HUES6 (cell line): ENCODE results near the gene LRRC17.

ENCODE experiments used
- H3K27ac ChIP-seq: 2 replicates; pipeline ENCODE4 v1.7.0; 2013; ENCODE audit warnings: low read depth, mild to moderate bottlenecking, low read length, inconsistent platforms
- H3K27me3 ChIP-seq: 2 replicates; pipeline ENCODE4 v1.6.1; 2013; ENCODE audit warnings: low read length; ENCODE audit not compliant: control insufficient read depth, insufficient read depth
- H3K36me3 ChIP-seq: 2 replicates; pipeline ENCODE4 v1.6.1; 2013; ENCODE audit warnings: low read length; ENCODE audit not compliant: control insufficient read depth, insufficient read depth
- H3K4me1 ChIP-seq: 2 replicates; pipeline ENCODE4 v1.6.1; 2013; ENCODE audit warnings: low read length; ENCODE audit not compliant: control insufficient read depth, insufficient read depth
- H3K4me3 ChIP-seq: 2 replicates; pipeline ENCODE4 v1.5.1; 2013; ENCODE audit warnings: low read depth, low read length
- H3K9ac ChIP-seq: one replicate; pipeline ENCODE4 v1.6.1; 2013; ENCODE audit warnings: mild to moderate bottlenecking, low read length
- H3K9me3 ChIP-seq: 2 replicates; pipeline ENCODE4 v1.6.1; 2013; ENCODE audit warnings: low read depth, low read length; ENCODE audit not compliant: control insufficient read depth, insufficient read depth

LRRC17 gene

GRCh38 chr7:102988631-102989560, 76.1 kb downstream of the LRRC17 start:
- no peaks in the 10 kb centered on the region for H3K36me3 ChIP-seq
- no peaks in the 10 kb centered on the region for H3K9me3 ChIP-seq
- no peak overlapping the region for H3K27ac ChIP-seq
- no peak overlapping the region for H3K9ac ChIP-seq
- H3K4me1 ChIP-seq, result no peaks in the 10 kb centered on the region; the same call in 1 of the 2 replicates
- H3K4me3 ChIP-seq, result no peak overlapping the region
- no peaks in the 10 kb centered on the region for H3K27me3 ChIP-seq

GRCh38 chr7:102990642-102991041, 77.8 kb downstream of the LRRC17 start:
- Histone ChIP-seq H3K9me3 (no peaks in the 10 kb centered on the region), H3K36me3 (no peaks in the 10 kb centered on the region), H3K4me1 (no peaks in the 10 kb centered on the region; the same call in 1 of the 2 replicates), H3K27me3 (no peaks in the 10 kb centered on the region), H3K27ac (no peak overlapping the region), H3K9ac (no peak overlapping the region), H3K4me3 (no peak overlapping the region)

- no peaks in the 10 kb centered on the region for H3K9me3 ChIP-seq
- no peak overlapping the region for H3K4me3 ChIP-seq
- no peaks in the 10 kb centered on the region; the same call in 1 of the 2 replicates for H3K4me1 ChIP-seq
- no peak overlapping the region for H3K9ac ChIP-seq
- H3K27me3 ChIP-seq, result no peaks in the 10 kb centered on the region
- no peaks in the 10 kb centered on the region for H3K36me3 ChIP-seq
- H3K27ac ChIP-seq, result no peak overlapping the region
Measured at GRCh38 chr7:102991077-102991539, 78.3 kb downstream of the LRRC17 start.

GRCh38 chr7:102991540-102992214, 78.9 kb downstream of the LRRC17 start:
- Histone ChIP-seq H3K36me3 (no peaks in the 10 kb centered on the region), H3K27ac (no peak overlapping the region), H3K27me3 (no peaks in the 10 kb centered on the region), H3K4me1 (no peaks in the 10 kb centered on the region; the same call in 1 of the 2 replicates), H3K4me3 (no peak overlapping the region), H3K9ac (no peak overlapping the region), H3K9me3 (no peaks in the 10 kb centered on the region)

- Histone ChIP-seq H3K4me3 (no peak overlapping the region), H3K9me3 (no peaks in the 10 kb centered on the region), H3K4me1 (no peaks in the 10 kb centered on the region; the same call in 1 of the 2 replicates), H3K36me3 (no peaks in the 10 kb centered on the region), H3K27me3 (no peaks in the 10 kb centered on the region), H3K9ac (no peak overlapping the region), H3K27ac (no peak overlapping the region)
Measured at GRCh38 chr7:102992509-102992937, 79.7 kb downstream of the LRRC17 start.

DNA sequence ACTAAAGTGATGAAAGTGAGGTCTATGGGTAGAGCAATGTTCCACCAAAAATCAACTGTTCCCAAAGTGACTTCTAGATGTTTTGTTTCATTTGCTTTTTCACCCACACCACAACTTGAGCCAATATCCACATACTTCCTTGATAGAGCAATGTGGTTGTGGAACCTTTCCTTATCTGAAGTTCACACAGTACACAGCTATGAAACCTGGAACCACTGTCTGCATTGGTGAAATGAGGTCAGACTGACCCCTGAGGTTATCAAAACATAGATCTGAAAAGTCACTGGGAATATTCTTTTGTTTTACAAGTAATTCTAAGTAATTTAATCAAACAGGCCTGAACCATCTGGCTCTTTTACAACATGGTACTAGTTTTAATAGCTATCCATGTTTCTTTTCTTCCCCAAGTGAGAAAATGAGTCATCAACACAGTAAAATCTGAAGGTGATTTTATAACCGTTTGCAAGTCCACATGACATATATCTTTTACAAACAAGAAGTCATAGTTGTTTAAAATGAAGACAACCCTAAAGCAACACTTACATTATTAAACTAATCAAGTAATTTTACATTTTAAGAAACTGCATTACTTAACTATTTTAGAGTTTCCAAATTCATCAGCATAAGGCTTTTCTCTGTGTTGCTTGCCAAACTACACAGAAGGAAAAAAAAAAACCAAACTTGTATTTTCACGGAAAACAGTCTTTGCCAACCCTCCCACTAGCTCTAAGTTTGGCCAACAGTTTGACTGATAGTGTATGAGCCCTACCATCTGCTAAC, 80.3 kb downstream of the LRRC17 start:
- Histone ChIP-seq H3K27me3 (no peaks in the 10 kb centered on the region), H3K9ac (no peak overlapping the region)

GRCh38 chr7:102993718-102994029, 80.9 kb downstream of the LRRC17 start:
- Histone ChIP-seq H3K4me1 (no peaks in the 10 kb centered on the region; the same call in 1 of the 2 replicates), H3K27ac (no peak overlapping the region), H3K4me3 (no peak overlapping the region), H3K36me3 (no peaks in the 10 kb centered on the region), H3K9ac (no peak overlapping the region), H3K9me3 (no peaks in the 10 kb centered on the region), H3K27me3 (no peaks in the 10 kb centered on the region)

More for the DNA sequence above, 80.3 kb downstream of the LRRC17 start:
- H3K36me3 ChIP-seq, result no peaks in the 10 kb centered on the region
- H3K9me3 ChIP-seq, result no peaks in the 10 kb centered on the region
- no peak overlapping the region for H3K27ac ChIP-seq
- no peaks in the 10 kb centered on the region; the same call in 1 of the 2 replicates for H3K4me1 ChIP-seq
- no peak overlapping the region for H3K4me3 ChIP-seq

DNA sequence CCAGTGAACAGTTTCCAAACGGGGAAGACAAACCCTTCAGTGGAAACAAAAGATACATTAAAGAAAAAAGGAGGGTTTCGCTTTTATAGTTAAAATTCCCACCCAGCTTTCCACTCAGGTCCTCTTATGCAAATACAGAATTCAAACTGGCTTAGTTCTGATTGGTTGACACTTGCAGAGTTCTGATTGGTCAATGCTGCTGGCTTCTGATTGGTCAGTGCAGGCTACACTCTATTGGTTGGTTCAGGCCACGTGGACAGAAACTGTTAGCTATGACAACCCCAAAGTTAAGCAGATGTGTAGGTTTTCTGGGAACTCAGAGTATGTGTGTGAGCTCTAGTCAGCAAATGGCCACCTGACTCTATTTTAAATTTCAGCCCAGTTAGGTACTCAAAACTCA, 81.8 kb downstream of the LRRC17 start:
- H3K27me3 ChIP-seq, result no peaks in the 10 kb centered on the region
- no peak overlapping the region for H3K4me3 ChIP-seq
- no peak overlapping the region for H3K9ac ChIP-seq
- H3K4me1 ChIP-seq, result no peaks in the 10 kb centered on the region; the same call in 1 of the 2 replicates
- no peaks in the 10 kb centered on the region for H3K9me3 ChIP-seq
- no peaks in the 10 kb centered on the region for H3K36me3 ChIP-seq
- H3K27ac ChIP-seq, result no peak overlapping the region
